Liver (tissue), 9 donors: ENCODE data around the gene SMIM21. TPM values are rescaled to one million over a fixed set of nuclear protein-coding genes. Genes with fewer than 3 reads are reported as not detected.

ENCODE experiments used
- DNase-seq: peaks from one replicate; pipeline ENCODE4 v3.0.0-alpha.2; 2017; ENCODE audit warnings: low spot score
- H3K27ac ChIP-seq, 2 donors: one replicate each; pipeline ENCODE4 v1.7.0; 2013; ENCODE audit warnings: inconsistent platforms in 2 of 2, low read length in 2 of 2, control low read depth in 1 of 2, low read depth in 1 of 2, mild to moderate bottlenecking in 1 of 2
- H3K27me3 ChIP-seq, 4 donors: one replicate each; pipeline versions ENCODE4 v1.6.1 to v1.7.0; 2013; ENCODE audit warnings: low read length in 3 of 4, inconsistent platforms in 1 of 4, mild to moderate bottlenecking in 1 of 4, moderate library complexity in 1 of 4; ENCODE audit not compliant: control insufficient read depth in 4 of 4, insufficient read depth in 4 of 4
- H3K36me3 ChIP-seq, 4 donors: one replicate each; pipeline versions ENCODE4 v1.6.1 to v1.7.0; 2013; ENCODE audit warnings: low read length in 3 of 4, mild to moderate bottlenecking in 3 of 4, low read depth in 1 of 4, moderate library complexity in 1 of 4; ENCODE audit not compliant: control insufficient read depth in 4 of 4, insufficient read depth in 3 of 4
- H3K4me1 ChIP-seq, 4 donors: one replicate each; pipeline versions ENCODE4 v1.6.1 to v1.7.0; 2013; ENCODE audit warnings: low read length in 3 of 4, mild to moderate bottlenecking in 3 of 4, moderate library complexity in 1 of 4; ENCODE audit not compliant: control insufficient read depth in 4 of 4, insufficient read depth in 4 of 4
- H3K4me3 ChIP-seq, 3 donors: one replicate each; pipeline versions ENCODE4 v1.6.1 to v1.7.0; 2013; ENCODE audit warnings: low read length in 3 of 3, control low read depth in 1 of 3, low read depth in 1 of 3, mild to moderate bottlenecking in 1 of 3
- H3K9ac ChIP-seq, 2 donors: one replicate each; pipeline ENCODE4 v1.7.0; 2013; ENCODE audit warnings: low read length in 2 of 2, mild to moderate bottlenecking in 2 of 2, moderate library complexity in 2 of 2, control low read depth in 1 of 2, low read depth in 1 of 2
- H3K9me3 ChIP-seq, 4 donors: one replicate each; pipeline versions ENCODE4 v1.6.1 to v1.7.0; 2013; ENCODE audit warnings: low read length in 3 of 4; ENCODE audit not compliant: control insufficient read depth in 4 of 4
- ATF3 ChIP-seq: IDR thresholded peaks from 2 replicates; pipeline ENCODE4 v1.6.1; 2016; ENCODE audit warnings: antibody characterized with exemption
- CTCF ChIP-seq: fragments of 150-350 bp; IDR thresholded peaks from 2 replicates; pipeline ENCODE4 v1.5.1; 2017; ENCODE audit warnings: improper control_type of control experiment, low read depth, low read length; ENCODE audit not compliant: missing input control
- EGR1 ChIP-seq, 2 donors: IDR thresholded peaks; 2 replicates each; pipeline ENCODE4 v1.6.1; 2016 to 2018; ENCODE audit warnings: antibody characterized with exemption in 2 of 2, low read depth in 2 of 2
- FOXA1 ChIP-seq: IDR thresholded peaks from 2 replicates; pipeline ENCODE4 v1.6.1; 2016; ENCODE audit warnings: antibody characterized with exemption
- FOXA2 ChIP-seq: IDR thresholded peaks from 2 replicates; pipeline ENCODE4 v1.6.1; 2016; ENCODE audit warnings: antibody characterized with exemption
- GABPA ChIP-seq, 2 donors: IDR thresholded peaks in 1 of 2; conservative IDR thresholded peaks in 1 of 2; 2 replicates each; pipeline ENCODE4 v1.6.1; 2016; ENCODE audit warnings: antibody characterized with exemption in 2 of 2, mild to moderate bottlenecking in 1 of 2, moderate library complexity in 1 of 2
- HNF4A ChIP-seq, 2 donors: conservative IDR thresholded peaks; 2 replicates each; pipeline ENCODE4 v1.6.1; 2016; ENCODE audit warnings: antibody characterized with exemption in 2 of 2, mild to moderate bottlenecking in 2 of 2
- HNF4G ChIP-seq: IDR thresholded peaks from 2 replicates; pipeline ENCODE4 v1.6.1; 2016; ENCODE audit warnings: antibody characterized with exemption
- JUND ChIP-seq, 2 donors: IDR thresholded peaks; 2 replicates each; pipeline ENCODE4 v1.6.1; 2016; ENCODE audit warnings: antibody characterized with exemption in 2 of 2
- NR2F2 ChIP-seq: IDR thresholded peaks from 2 replicates; pipeline ENCODE4 v1.6.1; 2016; ENCODE audit warnings: antibody characterized with exemption
- RAD21 ChIP-seq, 2 donors: IDR thresholded peaks; 2 replicates each; pipeline ENCODE4 v1.6.1; 2016; ENCODE audit warnings: antibody characterized with exemption in 2 of 2, mild to moderate bottlenecking in 2 of 2
- SP1 ChIP-seq: IDR thresholded peaks from 2 replicates; pipeline ENCODE4 v1.6.1; 2018; ENCODE audit warnings: antibody characterized with exemption, mild to moderate bottlenecking
- TAF1 ChIP-seq: conservative IDR thresholded peaks from 2 replicates; pipeline ENCODE4 v1.6.1; 2016; ENCODE audit warnings: antibody characterized with exemption, mild to moderate bottlenecking
- YY1 ChIP-seq: IDR thresholded peaks from 2 replicates; pipeline ENCODE4 v1.6.1; 2016; ENCODE audit warnings: antibody characterized with exemption, mild to moderate bottlenecking
- WGBS: extraction: QIAGEN DNeasy Blood & Tissue Kit; methylation state at CpG from one replicate; pipeline ENCODE4 v1.1.7; 2013; 5-methylcytosine and 5-hydroxymethylcytosine counted together
- polyA plus RNA-seq, 2 donors: library from polyadenylated mRNA; stranded (reverse) in 1 of 2; unstranded in 1 of 2; fragments of 200-250 nt in 1 of 2; fragments of >200 nt in 1 of 2; fragmentation: Nextera tagmentation in 1 of 2; extraction: Ambion mirVana in 1 of 2; gene quantifications; one replicate each; pipeline versions ENCODE4 v1.2.1 to v1.2.3, GENCODE V29; 2013 to 2015
- total RNA-seq, 2 donors: library from RNA; depleted of rRNA; stranded (reverse); fragments of >200 nt; gene quantifications; one replicate each; pipeline ENCODE4 v1.2.3, GENCODE V29; 2014
- donor health status: healthy.
- donor health status: healthy.
- donor health status: healthy.
- donor health status: healthy.
- donor health status: healthy.

Gene SMIM21
- total and polyA plus RNA-seq, 4 donors, result not detected

- no peak for TF ChIP-seq FOXA2
- peak; percentile 44 for TF ChIP-seq NR2F2
- no peak overlapping the region for H3K27ac ChIP-seq
- no peaks in the 10 kb centered on the region for H3K4me1 ChIP-seq
- H3K9ac ChIP-seq, result no peak overlapping the region
- 74% methylated on average over 21 of the region's 21 CpGs for WGBS
- no peak overlapping the region for H3K4me3 ChIP-seq
- no peak for DNase-seq
- no peaks in the 10 kb centered on the region for H3K36me3 ChIP-seq
- H3K9me3 ChIP-seq, result no peaks in the 10 kb centered on the region
- H3K27me3 ChIP-seq, result no peaks in the 10 kb centered on the region
These were observed 36.0 kb downstream of the SMIM21 start for GRCh38 chr18:75391279-75392225.

- 56% methylated on average over 2 of the region's 2 CpGs for WGBS
- DNase-seq, result no peak
- H3K9me3 ChIP-seq, result no peaks in the 10 kb centered on the region
- TF ChIP-seq SP1 (no peak), EGR1 (IDR thresholded peaks at IDR 0.05; ENCODE audit: low read depth in 2 of 2) (no peak), FOXA1 (no peak), HNF4G (no peak), RAD21 (IDR thresholded peaks at IDR 0.05) (no peak), TAF1 (no peak), JUND (IDR thresholded peaks at IDR 0.05) (no peak), HNF4A (conservative IDR thresholded peaks at IDR 0.05) (no peak), CTCF (no peak), YY1 (no peak), ATF3 (no peak), GABPA (IDR thresholded peaks at IDR 0.05 in 1 of 2, conservative IDR thresholded peaks at IDR 0.05 in 1 of 2) (no peak), FOXA2 (no peak)
- no peak overlapping the region for H3K4me3 ChIP-seq
- H3K9ac ChIP-seq, result no peak overlapping the region
- H3K27me3 ChIP-seq, result no peaks in the 10 kb centered on the region
- H3K4me1 ChIP-seq, result no peaks in the 10 kb centered on the region
- H3K27ac ChIP-seq, result no peak overlapping the region
- no peaks in the 10 kb centered on the region for H3K36me3 ChIP-seq
These were observed 36.6 kb downstream of the SMIM21 start for GRCh38 chr18:75390854-75391253.

GRCh38 chr18:75384144-75384543 is 43.4 kb downstream of the SMIM21 start:
- no peak for DNase-seq
- 47% methylated on average over 4 of the region's 4 CpGs for WGBS
- Histone ChIP-seq H3K4me1 (no peaks in the 10 kb centered on the region), H3K27ac (no peak overlapping the region), H3K4me3 (no peak overlapping the region), H3K36me3 (no peaks in the 10 kb centered on the region), H3K27me3 (no peaks in the 10 kb centered on the region), H3K9me3 (no peaks in the 10 kb centered on the region), H3K9ac (no peak overlapping the region)
- TF ChIP-seq SP1 (no peak), GABPA (IDR thresholded peaks at IDR 0.05 in 1 of 2, conservative IDR thresholded peaks at IDR 0.05 in 1 of 2) (no peak), FOXA2 (no peak), NR2F2 (no peak)
